GM23338 (cell line): Measurements from ENCODE around the gene DLGAP4. TPM values are rescaled to one million over a fixed set of nuclear protein-coding genes. Genes with fewer than 3 reads are reported as not detected.

ENCODE experiments used
- ATAC-seq: fragments of 200-7000 bp; cut with Tn5 transposase; 3 replicates; pipeline ENCODE4 v1.9.1; 2020
- DNase-seq: peaks from one replicate; pipeline ENCODE4 v3.0.0-alpha.2; 2015; ENCODE audit warnings: low spot score
- H2AFZ ChIP-seq: fragments of 200-600 bp; sonication (generic); 2 replicates; pipeline ENCODE4 v1.8.0; 2016; ENCODE audit warnings: antibody characterized with exemption, mild to moderate bottlenecking, moderate library complexity
- H3F3A ChIP-seq: fragments of 200-600 bp; sonication (generic); replicated peaks from 2 replicates; pipeline ENCODE4 v1.8.0; 2017; ENCODE audit warnings: antibody characterized with exemption, mixed run types, low read depth
- H3K27ac ChIP-seq: fragments of 200-600 bp; sonication (generic); 2 replicates; pipeline ENCODE4 v1.6.1; 2016; ENCODE audit warnings: low read depth
- H3K27me3 ChIP-seq: fragments of 200-600 bp; sonication (generic); 2 replicates; pipeline ENCODE4 v1.8.0; 2016; ENCODE audit warnings: mild to moderate bottlenecking, mixed run types, moderate library complexity; ENCODE audit not compliant: insufficient read depth
- H3K36me3 ChIP-seq: fragments of 200-600 bp; sonication (generic); 2 replicates; pipeline ENCODE4 v1.8.0; 2016; ENCODE audit warnings: mild to moderate bottlenecking; ENCODE audit not compliant: insufficient read depth
- H3K4me1 ChIP-seq: fragments of 200-600 bp; sonication (generic); 2 replicates; pipeline ENCODE4 v1.8.0; 2016; ENCODE audit warnings: mild to moderate bottlenecking, moderate library complexity; ENCODE audit not compliant: insufficient read depth
- H3K4me2 ChIP-seq: fragments of 200-600 bp; sonication (generic); 2 replicates; pipeline ENCODE4 v1.7.1; 2017; ENCODE audit warnings: mixed run types
- H3K4me3 ChIP-seq: fragments of 200-600 bp; sonication (generic); 2 replicates; pipeline ENCODE4 v1.6.1; 2016; ENCODE audit warnings: mixed run types
- H3K79me2 ChIP-seq: fragments of 200-600 bp; sonication (generic); replicated peaks from 2 replicates; pipeline ENCODE4 v1.8.0; 2017; ENCODE audit warnings: mild to moderate bottlenecking; ENCODE audit not compliant: insufficient read depth
- H3K9me2 ChIP-seq: fragments of 200-600 bp; sonication (generic); 2 replicates; pipeline ENCODE4 v1.8.0; 2017; ENCODE audit not compliant: insufficient read depth
- H4K20me1 ChIP-seq: fragments of 200-600 bp; sonication (generic); replicated peaks from 2 replicates; pipeline ENCODE4 v1.8.0; 2017; ENCODE audit warnings: mild to moderate bottlenecking; ENCODE audit not compliant: insufficient read depth
- H3K27ac Mint-ChIP-seq: 2 replicates; pipeline ENCODE4 v1.8.0; 2020; ENCODE audit warnings: inconsistent platforms, mild to moderate bottlenecking, moderate library complexity, mixed read lengths
- H3K27me3 Mint-ChIP-seq: 3 replicates; pipeline ENCODE4 v1.8.0; 2022; ENCODE audit warnings: low read depth, mild to moderate bottlenecking, moderate library complexity, mixed read lengths, inconsistent platforms; ENCODE audit not compliant: insufficient read depth, poor library complexity
- H3K36me3 Mint-ChIP-seq: 3 replicates; pipeline ENCODE4 v1.8.0; 2021; ENCODE audit warnings: low read depth, mild to moderate bottlenecking, inconsistent platforms, moderate library complexity, mixed read lengths
- H3K4me1 Mint-ChIP-seq: 3 replicates; pipeline ENCODE4 v1.8.0; 2020; ENCODE audit warnings: mild to moderate bottlenecking, inconsistent platforms, mixed read lengths
- H3K4me3 Mint-ChIP-seq: 3 replicates; pipeline ENCODE4 v1.8.0; 2021; ENCODE audit warnings: moderate library complexity, mild to moderate bottlenecking, inconsistent platforms, mixed read lengths
- H3K9me3 Mint-ChIP-seq: 3 replicates; pipeline ENCODE4 v1.8.0; 2020; ENCODE audit warnings: moderate library complexity, mild to moderate bottlenecking, inconsistent platforms, mixed read lengths
- CREB1 ChIP-seq: fragments of 250-450 bp; sonication (Bioruptor Pico); IDR thresholded peaks from 2 replicates; pipeline ENCODE4 v1.5.0; 2020; ENCODE audit warnings: low read depth, mild to moderate bottlenecking, moderate library complexity
- EZH2 ChIP-seq: fragments of 200-600 bp; sonication (generic); IDR thresholded peaks from one replicate; pipeline ENCODE4 v1.8.0; 2017; ENCODE audit warnings: antibody characterized with exemption, mild to moderate bottlenecking, low read depth; ENCODE audit not compliant: unreplicated experiment
- EZH2phosphoT487 ChIP-seq: fragments of 200-600 bp; sonication (generic); IDR thresholded peaks from one replicate; pipeline ENCODE4 v1.8.1; 2018; ENCODE audit warnings: antibody characterized with exemption; ENCODE audit not compliant: unreplicated experiment
- JUNB ChIP-seq: IDR thresholded peaks from one replicate; pipeline ENCODE4 v1.6.1; 2016; ENCODE audit warnings: antibody characterized with exemption; ENCODE audit not compliant: unreplicated experiment
- NANOG ChIP-seq: IDR thresholded peaks from 2 replicates; pipeline ENCODE4 v1.6.1; 2016; ENCODE audit warnings: antibody characterized with exemption, borderline replicate concordance
- POLR2AphosphoS5 ChIP-seq: IDR thresholded peaks from 2 replicates; pipeline ENCODE4 v1.6.1; 2016; ENCODE audit warnings: antibody characterized with exemption, low read depth
- STAT1 ChIP-seq: IDR thresholded peaks from one replicate; pipeline ENCODE4 v1.6.1; 2016; ENCODE audit warnings: antibody characterized with exemption; ENCODE audit not compliant: unreplicated experiment
- ZNF114 ChIP-seq: fragments of 250-450 bp; sonication (Bioruptor Pico); IDR thresholded peaks from 2 replicates; pipeline ENCODE4 v1.5.0; 2020; ENCODE audit warnings: mild to moderate bottlenecking, moderate library complexity
- ZNF331 ChIP-seq: fragments of 250-450 bp; sonication (Bioruptor Pico); IDR thresholded peaks from 2 replicates; pipeline ENCODE4 v1.5.0; 2020; ENCODE audit warnings: low read depth, mild to moderate bottlenecking, moderate library complexity
- polyA plus RNA-seq: library from polyadenylated mRNA; unstranded; fragments of >200 nt; fragmentation: Nextera tagmentation; extraction: Ambion mirVana; gene quantifications from 2 replicates; pipeline ENCODE4 v1.2.1, GENCODE V29; 2016
- total RNA-seq: library from RNA; depleted of rRNA; stranded (reverse); fragments of >200 nt; shearing (Covaris generic); gene quantifications from 2 replicates; pipeline ENCODE4 v1.2.3, GENCODE V29; 2014
- TF ChIP-seq, protein P1 (sequence below), 2 experiments: fragments of 200-600 bp in 1 of 2; sonication (generic) in 1 of 2; conservative IDR thresholded peaks; 2 replicates each; pipeline versions ENCODE4 v1.5.1 to v1.6.1; 2016 to 2017; ENCODE audit warnings: antibody characterized with exemption in 2 of 2, low read depth in 2 of 2, mild to moderate bottlenecking in 2 of 2, moderate library complexity in 1 of 2
- TF ChIP-seq, protein P2 (sequence below): IDR thresholded peaks from 2 replicates; pipeline ENCODE4 v1.6.1; 2016; ENCODE audit warnings: antibody characterized with exemption
- TF ChIP-seq, protein P3 (sequence below): fragments of 250-450 bp; sonication (Bioruptor Pico); IDR thresholded peaks from 2 replicates; pipeline ENCODE4 v1.5.0; 2020; ENCODE audit warnings: mild to moderate bottlenecking, moderate library complexity
- TF ChIP-seq, protein P4 (sequence below): IDR thresholded peaks from one replicate; pipeline ENCODE4 v1.6.1; 2018; ENCODE audit warnings: antibody characterized with exemption; ENCODE audit not compliant: unreplicated experiment

DLGAP4 gene
- total and polyA plus RNA-seq, 2 experiments from 2014 or later: 46.1 to 52.2 TPM

DNA sequence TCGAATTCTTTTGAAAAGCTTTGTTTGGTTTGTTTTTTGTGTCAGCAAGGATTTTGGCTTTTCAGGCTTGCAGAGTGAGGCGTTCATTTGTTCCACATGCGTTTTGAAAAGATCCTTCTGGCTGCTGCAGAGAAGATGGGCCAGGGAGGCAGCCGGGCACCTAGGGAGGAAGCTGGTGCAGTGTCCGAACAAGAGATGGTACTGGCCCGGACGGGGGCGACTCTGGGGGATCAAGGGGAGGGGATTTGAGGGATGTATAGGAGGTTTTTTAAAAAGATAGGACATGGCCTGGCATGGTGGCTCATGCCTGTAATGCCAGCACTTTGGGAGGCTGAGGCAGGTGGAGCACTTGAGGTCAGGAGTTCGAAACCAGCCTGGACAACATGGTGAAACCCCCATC lies 55.3 kb downstream of the DLGAP4 start:
- no peak for TF ChIP-seq EZH2
- TF ChIP-seq, protein P1, sequence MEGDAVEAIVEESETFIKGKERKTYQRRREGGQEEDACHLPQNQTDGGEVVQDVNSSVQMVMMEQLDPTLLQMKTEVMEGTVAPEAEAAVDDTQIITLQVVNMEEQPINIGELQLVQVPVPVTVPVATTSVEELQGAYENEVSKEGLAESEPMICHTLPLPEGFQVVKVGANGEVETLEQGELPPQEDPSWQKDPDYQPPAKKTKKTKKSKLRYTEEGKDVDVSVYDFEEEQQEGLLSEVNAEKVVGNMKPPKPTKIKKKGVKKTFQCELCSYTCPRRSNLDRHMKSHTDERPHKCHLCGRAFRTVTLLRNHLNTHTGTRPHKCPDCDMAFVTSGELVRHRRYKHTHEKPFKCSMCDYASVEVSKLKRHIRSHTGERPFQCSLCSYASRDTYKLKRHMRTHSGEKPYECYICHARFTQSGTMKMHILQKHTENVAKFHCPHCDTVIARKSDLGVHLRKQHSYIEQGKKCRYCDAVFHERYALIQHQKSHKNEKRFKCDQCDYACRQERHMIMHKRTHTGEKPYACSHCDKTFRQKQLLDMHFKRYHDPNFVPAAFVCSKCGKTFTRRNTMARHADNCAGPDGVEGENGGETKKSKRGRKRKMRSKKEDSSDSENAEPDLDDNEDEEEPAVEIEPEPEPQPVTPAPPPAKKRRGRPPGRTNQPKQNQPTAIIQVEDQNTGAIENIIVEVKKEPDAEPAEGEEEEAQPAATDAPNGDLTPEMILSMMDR (conservative IDR thresholded peaks at IDR 0.05; ENCODE audit: low read depth in 2 of 2): no peak
- no peak for TF ChIP-seq EZH2phosphoT487
- no peak for TF ChIP-seq ZNF114 (CRISPR knock-in tag)
- no peak for TF ChIP-seq NANOG
- TF ChIP-seq, protein P2, sequence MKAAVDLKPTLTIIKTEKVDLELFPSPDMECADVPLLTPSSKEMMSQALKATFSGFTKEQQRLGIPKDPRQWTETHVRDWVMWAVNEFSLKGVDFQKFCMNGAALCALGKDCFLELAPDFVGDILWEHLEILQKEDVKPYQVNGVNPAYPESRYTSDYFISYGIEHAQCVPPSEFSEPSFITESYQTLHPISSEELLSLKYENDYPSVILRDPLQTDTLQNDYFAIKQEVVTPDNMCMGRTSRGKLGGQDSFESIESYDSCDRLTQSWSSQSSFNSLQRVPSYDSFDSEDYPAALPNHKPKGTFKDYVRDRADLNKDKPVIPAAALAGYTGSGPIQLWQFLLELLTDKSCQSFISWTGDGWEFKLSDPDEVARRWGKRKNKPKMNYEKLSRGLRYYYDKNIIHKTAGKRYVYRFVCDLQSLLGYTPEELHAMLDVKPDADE: no peak
- TF ChIP-seq, protein P3, sequence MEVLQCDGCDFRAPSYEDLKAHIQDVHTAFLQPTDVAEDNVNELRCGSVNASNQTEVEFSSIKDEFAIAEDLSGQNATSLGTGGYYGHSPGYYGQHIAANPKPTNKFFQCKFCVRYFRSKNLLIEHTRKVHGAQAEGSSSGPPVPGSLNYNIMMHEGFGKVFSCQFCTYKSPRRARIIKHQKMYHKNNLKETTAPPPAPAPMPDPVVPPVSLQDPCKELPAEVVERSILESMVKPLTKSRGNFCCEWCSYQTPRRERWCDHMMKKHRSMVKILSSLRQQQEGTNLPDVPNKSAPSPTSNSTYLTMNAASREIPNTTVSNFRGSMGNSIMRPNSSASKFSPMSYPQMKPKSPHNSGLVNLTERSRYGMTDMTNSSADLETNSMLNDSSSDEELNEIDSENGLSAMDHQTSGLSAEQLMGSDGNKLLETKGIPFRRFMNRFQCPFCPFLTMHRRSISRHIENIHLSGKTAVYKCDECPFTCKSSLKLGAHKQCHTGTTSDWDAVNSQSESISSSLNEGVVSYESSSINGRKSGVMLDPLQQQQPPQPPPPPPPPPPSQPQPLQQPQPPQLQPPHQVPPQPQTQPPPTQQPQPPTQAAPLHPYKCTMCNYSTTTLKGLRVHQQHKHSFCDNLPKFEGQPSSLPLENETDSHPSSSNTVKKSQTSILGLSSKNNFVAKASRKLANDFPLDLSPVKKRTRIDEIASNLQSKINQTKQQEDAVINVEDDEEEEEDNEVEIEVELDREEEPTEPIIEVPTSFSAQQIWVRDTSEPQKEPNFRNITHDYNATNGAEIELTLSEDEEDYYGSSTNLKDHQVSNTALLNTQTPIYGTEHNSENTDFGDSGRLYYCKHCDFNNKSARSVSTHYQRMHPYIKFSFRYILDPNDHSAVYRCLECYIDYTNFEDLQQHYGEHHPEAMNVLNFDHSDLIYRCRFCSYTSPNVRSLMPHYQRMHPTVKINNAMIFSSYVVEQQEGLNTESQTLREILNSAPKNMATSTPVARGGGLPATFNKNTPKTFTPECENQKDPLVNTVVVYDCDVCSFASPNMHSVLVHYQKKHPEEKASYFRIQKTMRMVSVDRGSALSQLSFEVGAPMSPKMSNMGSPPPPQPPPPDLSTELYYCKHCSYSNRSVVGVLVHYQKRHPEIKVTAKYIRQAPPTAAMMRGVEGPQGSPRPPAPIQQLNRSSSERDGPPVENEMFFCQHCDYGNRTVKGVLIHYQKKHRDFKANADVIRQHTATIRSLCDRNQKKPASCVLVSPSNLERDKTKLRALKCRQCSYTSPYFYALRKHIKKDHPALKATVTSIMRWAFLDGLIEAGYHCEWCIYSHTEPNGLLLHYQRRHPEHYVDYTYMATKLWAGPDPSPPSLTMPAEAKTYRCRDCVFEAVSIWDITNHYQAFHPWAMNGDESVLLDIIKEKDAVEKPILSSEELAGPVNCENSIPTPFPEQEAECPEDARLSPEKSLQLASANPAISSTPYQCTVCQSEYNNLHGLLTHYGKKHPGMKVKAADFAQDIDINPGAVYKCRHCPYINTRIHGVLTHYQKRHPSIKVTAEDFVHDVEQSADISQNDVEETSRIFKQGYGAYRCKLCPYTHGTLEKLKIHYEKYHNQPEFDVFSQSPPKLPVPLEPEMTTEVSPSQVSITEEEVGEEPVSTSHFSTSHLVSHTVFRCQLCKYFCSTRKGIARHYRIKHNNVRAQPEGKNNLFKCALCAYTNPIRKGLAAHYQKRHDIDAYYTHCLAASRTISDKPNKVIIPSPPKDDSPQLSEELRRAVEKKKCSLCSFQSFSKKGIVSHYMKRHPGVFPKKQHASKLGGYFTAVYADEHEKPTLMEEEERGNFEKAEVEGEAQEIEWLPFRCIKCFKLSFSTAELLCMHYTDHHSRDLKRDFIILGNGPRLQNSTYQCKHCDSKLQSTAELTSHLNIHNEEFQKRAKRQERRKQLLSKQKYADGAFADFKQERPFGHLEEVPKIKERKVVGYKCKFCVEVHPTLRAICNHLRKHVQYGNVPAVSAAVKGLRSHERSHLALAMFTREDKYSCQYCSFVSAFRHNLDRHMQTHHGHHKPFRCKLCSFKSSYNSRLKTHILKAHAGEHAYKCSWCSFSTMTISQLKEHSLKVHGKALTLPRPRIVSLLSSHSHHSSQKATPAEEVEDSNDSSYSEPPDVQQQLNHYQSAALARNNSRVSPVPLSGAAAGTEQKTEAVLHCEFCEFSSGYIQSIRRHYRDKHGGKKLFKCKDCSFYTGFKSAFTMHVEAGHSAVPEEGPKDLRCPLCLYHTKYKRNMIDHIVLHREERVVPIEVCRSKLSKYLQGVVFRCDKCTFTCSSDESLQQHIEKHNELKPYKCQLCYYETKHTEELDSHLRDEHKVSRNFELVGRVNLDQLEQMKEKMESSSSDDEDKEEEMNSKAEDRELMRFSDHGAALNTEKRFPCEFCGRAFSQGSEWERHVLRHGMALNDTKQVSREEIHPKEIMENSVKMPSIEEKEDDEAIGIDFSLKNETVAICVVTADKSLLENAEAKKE (CRISPR knock-in tag): no peak
- no peak for TF ChIP-seq JUNB
- no peak for TF ChIP-seq ZNF331
- no peak for TF ChIP-seq STAT1
- TF ChIP-seq CREB1 (CRISPR knock-in tag): no peak
- no peak for TF ChIP-seq POLR2AphosphoS5
- TF ChIP-seq, protein P4, sequence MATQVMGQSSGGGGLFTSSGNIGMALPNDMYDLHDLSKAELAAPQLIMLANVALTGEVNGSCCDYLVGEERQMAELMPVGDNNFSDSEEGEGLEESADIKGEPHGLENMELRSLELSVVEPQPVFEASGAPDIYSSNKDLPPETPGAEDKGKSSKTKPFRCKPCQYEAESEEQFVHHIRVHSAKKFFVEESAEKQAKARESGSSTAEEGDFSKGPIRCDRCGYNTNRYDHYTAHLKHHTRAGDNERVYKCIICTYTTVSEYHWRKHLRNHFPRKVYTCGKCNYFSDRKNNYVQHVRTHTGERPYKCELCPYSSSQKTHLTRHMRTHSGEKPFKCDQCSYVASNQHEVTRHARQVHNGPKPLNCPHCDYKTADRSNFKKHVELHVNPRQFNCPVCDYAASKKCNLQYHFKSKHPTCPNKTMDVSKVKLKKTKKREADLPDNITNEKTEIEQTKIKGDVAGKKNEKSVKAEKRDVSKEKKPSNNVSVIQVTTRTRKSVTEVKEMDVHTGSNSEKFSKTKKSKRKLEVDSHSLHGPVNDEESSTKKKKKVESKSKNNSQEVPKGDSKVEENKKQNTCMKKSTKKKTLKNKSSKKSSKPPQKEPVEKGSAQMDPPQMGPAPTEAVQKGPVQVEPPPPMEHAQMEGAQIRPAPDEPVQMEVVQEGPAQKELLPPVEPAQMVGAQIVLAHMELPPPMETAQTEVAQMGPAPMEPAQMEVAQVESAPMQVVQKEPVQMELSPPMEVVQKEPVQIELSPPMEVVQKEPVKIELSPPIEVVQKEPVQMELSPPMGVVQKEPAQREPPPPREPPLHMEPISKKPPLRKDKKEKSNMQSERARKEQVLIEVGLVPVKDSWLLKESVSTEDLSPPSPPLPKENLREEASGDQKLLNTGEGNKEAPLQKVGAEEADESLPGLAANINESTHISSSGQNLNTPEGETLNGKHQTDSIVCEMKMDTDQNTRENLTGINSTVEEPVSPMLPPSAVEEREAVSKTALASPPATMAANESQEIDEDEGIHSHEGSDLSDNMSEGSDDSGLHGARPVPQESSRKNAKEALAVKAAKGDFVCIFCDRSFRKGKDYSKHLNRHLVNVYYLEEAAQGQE: no peak
- Histone ChIP-seq H3K27ac (no peak overlapping the region), H3K9me2 (no peaks in the 10 kb centered on the region), H4K20me1 (no peaks in the 10 kb centered on the region), H3K27me3 (no peaks in the 10 kb centered on the region), H3K4me1 (no peaks in the 10 kb centered on the region), H2AFZ (no peak overlapping the region), H3K4me2 (no peak overlapping the region), H3K79me2 (no peaks in the 10 kb centered on the region), H3K36me3 (no peaks in the 10 kb centered on the region), H3K4me3 (no peak overlapping the region), H3F3A (no peaks in the 10 kb centered on the region)
- peaks cover 11% of the 10 kb centered on the region for H3K27me3 Mint-ChIP-seq
- no peaks in the 10 kb centered on the region; the same call in 1 of the 3 replicates for H3K9me3 Mint-ChIP-seq
- H3K27ac Mint-ChIP-seq: 0 out of 2 replicates have a peak overlapping the region, but pooled peaks have one; percentile 24
- H3K36me3 Mint-ChIP-seq: no peaks in the 10 kb centered on the region
- no peak overlapping the region for H3K4me3 Mint-ChIP-seq
- peaks cover 3% of the 10 kb centered on the region; the same call in 1 of the 3 replicates for H3K4me1 Mint-ChIP-seq
- ATAC-seq: no peak
- no peak for DNase-seq
